Measurements from ENCODE around the gene GLB1L2. TPM values are rescaled to one million over a fixed set of nuclear protein-coding genes. Genes with fewer than 3 reads are reported as not detected.

Gene GLB1L2
- total RNA-seq, 2 donors from 2014 or later: 45.6 to 60.0 TPM

GRCh38 chr11:134407321-134407828, 75.6 kb downstream of the GLB1L2 start:
- peaks cover 4% of the 10 kb centered on the region for H3K27me3 ChIP-seq (replicated peaks; ENCODE audit: insufficient read depth)
- H3K4me3 ChIP-seq: no peak overlapping the region
- H3K4me1 ChIP-seq (replicated peaks): no peaks in the 10 kb centered on the region
- intact Hi-C loops (cut with DNase I): no loop called here
- H3K9me3 ChIP-seq: no peaks in the 10 kb centered on the region
- no peak for DNase-seq (ENCODE audit: low spot score)
- H3K27ac ChIP-seq: no peak overlapping the region
- WGBS: 45% methylated on average over 12 of the region's 12 CpGs
- TF ChIP-seq CTCF (IDR thresholded peaks at IDR 0.05): no peak
- TF ChIP-seq POLR2A (IDR thresholded peaks at IDR 0.05): no peak
- H3K36me3 ChIP-seq: no peaks in the 10 kb centered on the region

GRCh38 chr11:134407923-134408322, 76.1 kb downstream of the GLB1L2 start:
- no peaks in the 10 kb centered on the region for H3K4me1 ChIP-seq (replicated peaks)
- TF ChIP-seq POLR2AphosphoS5 (IDR thresholded peaks at IDR 0.05) (no peak), POLR2A (IDR thresholded peaks at IDR 0.05) (no peak), CTCF (IDR thresholded peaks at IDR 0.05) (no peak)
- no peak for DNase-seq (ENCODE audit: low spot score)
- no peaks in the 10 kb centered on the region for H3K9me3 ChIP-seq
- no peak overlapping the region for H3K4me3 ChIP-seq
- no peak overlapping the region for H3K27ac ChIP-seq
- no peaks in the 10 kb centered on the region for H3K36me3 ChIP-seq
- peaks cover 5% of the 10 kb centered on the region for H3K27me3 ChIP-seq (replicated peaks; ENCODE audit: insufficient read depth)
- WGBS: 56% methylated on average over 8 of the region's 8 CpGs
- intact Hi-C loops (cut with DNase I): no loop called here

GRCh38 chr11:134409552-134410429, 78.0 kb downstream of the GLB1L2 start:
- peaks cover 9% of the 10 kb centered on the region for H3K27me3 ChIP-seq (replicated peaks; ENCODE audit: insufficient read depth)
- no peak for TF ChIP-seq POLR2AphosphoS5 (IDR thresholded peaks at IDR 0.05)
- TF ChIP-seq CTCF (IDR thresholded peaks at IDR 0.05): no peak
- no peak for TF ChIP-seq POLR2A (IDR thresholded peaks at IDR 0.05)
- H3K27ac ChIP-seq: no peak overlapping the region
- H3K4me3 ChIP-seq: no peak overlapping the region
- 74% methylated on average over 15 of the region's 15 CpGs for WGBS
- no peak for DNase-seq (ENCODE audit: low spot score)
- intact Hi-C loops (cut with DNase I): loop anchor here (10.0 kb wide), 1 partner anchor 395 kb away; no protein-coding TSS in a partner anchor
- no peaks in the 10 kb centered on the region for H3K36me3 ChIP-seq
- H3K4me1 ChIP-seq (replicated peaks): no peaks in the 10 kb centered on the region
- H3K9me3 ChIP-seq: no peaks in the 10 kb centered on the region

GRCh38 chr11:134410766-134411165, 79.0 kb downstream of the GLB1L2 start:
- no peak overlapping the region for H3K4me3 ChIP-seq
- peaks cover 9% of the 10 kb centered on the region for H3K27me3 ChIP-seq (replicated peaks; ENCODE audit: insufficient read depth)
- 83% methylated on average over 5 of the region's 5 CpGs for WGBS
- H3K36me3 ChIP-seq: no peaks in the 10 kb centered on the region
- TF ChIP-seq POLR2A (IDR thresholded peaks at IDR 0.05) (no peak), POLR2AphosphoS5 (IDR thresholded peaks at IDR 0.05) (no peak)
- intact Hi-C loops (cut with DNase I): loop anchor here (10.0 kb wide), 1 partner anchor 394 kb away; no protein-coding TSS in a partner anchor
- no peak overlapping the region for H3K27ac ChIP-seq
- no peak for DNase-seq (ENCODE audit: low spot score)
- H3K4me1 ChIP-seq (replicated peaks): no peaks in the 10 kb centered on the region
- no peaks in the 10 kb centered on the region for H3K9me3 ChIP-seq

GRCh38 chr11:134412203-134413042, 80.6 kb downstream of the GLB1L2 start, which contains the start of gene B3GAT1:
B3GAT1 (minus strand) TSS chr11:134412242; CDS start chr11:134387659, 24,583 bp downstream.
- 7% methylated on average over 10 of the region's 94 CpGs for WGBS
- H3K27ac ChIP-seq: no peak within 1 kb of the TSS

More at GRCh38 chr11:134412203-134413042, 80.6 kb downstream of the GLB1L2 start, which contains the start of gene B3GAT1:
- Histone ChIP-seq H3K4me1 (replicated peaks) (no peaks in the 10 kb centered on the region), H3K4me3 (peak within 1 kb of the TSS; percentile 35 to 43), H3K9me3 (no peaks in the 10 kb centered on the region), H3K36me3 (no peaks in the 10 kb centered on the region), H3K27me3 (replicated peaks; ENCODE audit: insufficient read depth) (peaks cover 9% of the 10 kb centered on the region)
- intact Hi-C loops (cut with DNase I): loop anchor here (10.0 kb wide), 1 partner anchor 392 kb away; no protein-coding TSS in a partner anchor
- TF ChIP-seq POLR2AphosphoS5 (IDR thresholded peaks at IDR 0.05) (no peak), POLR2A (IDR thresholded peaks at IDR 0.05) (no peak), CTCF (IDR thresholded peaks at IDR 0.05) (no peak)
- no peak for DNase-seq (ENCODE audit: low spot score)

Data from prostate gland (tissue), 2 donors.